ENCODE results near the gene ARL17B.
"Not testable (repeated sequence)": the region's sequence is repeated elsewhere in the genome, so short reads cannot be mapped to it uniquely, and the experiment has no call there.

The ARL17B gene

GRCh38 chr17:46348345-46348744 lies 13.2 kb downstream of the ARL17B start:
- not testable (repeated sequence) for H3K9me3 ChIP-seq; H3K36me3 ChIP-seq; H3K4me3 ChIP-seq (ENCODE audit: low read depth, low read length); H3K4me1 ChIP-seq; DNase-seq; H3K27me3 ChIP-seq

DNA sequence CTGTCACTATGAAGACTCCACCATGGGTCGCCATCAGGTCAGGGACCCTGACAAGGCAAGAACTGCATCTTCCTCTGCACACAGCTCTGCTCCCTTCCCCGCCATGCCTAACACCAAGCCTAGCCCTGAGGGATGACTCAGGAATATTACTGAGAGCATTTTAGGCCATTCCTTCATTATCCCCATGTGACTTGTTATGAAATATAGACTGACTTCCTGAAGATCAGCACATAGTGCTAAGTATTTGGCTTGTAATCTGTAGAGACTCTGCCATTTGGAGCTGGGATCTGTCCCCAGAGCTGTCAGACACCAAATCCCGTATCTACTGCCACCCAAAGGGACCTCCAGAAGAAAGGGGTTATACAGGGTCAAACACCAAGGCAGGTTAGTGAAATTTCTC lies 19.4 kb downstream of the ARL17B start:
- not testable (repeated sequence) for H3K4me3 ChIP-seq (ENCODE audit: low read depth, low read length); H3K36me3 ChIP-seq; H3K4me1 ChIP-seq; H3K9me3 ChIP-seq; DNase-seq; H3K27me3 ChIP-seq

DNA sequence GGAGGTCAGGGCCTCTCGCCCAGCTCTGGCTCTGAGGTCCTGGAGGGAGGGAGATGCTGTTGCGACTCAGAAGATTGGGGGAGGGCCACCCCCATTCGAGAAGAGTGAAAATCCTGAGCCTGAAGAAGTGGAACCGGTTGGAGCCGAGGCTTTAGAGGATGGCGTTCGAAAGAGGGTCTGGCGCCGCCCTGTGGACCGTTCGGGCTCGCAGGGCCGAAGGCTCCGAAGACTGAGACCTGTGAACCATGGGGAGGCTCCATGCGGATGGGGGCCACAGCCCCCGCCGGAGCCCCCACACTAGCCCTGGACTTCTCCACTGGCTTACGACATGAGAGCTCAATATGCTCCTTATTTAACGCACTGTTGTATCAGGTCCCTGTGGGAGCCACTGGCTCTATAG lies 20.3 kb downstream of the ARL17B start:
- not testable (repeated sequence) for H3K9me3 ChIP-seq; H3K36me3 ChIP-seq; H3K4me1 ChIP-seq; DNase-seq; H3K4me3 ChIP-seq (ENCODE audit: low read depth, low read length); H3K27me3 ChIP-seq

GRCh38 chr17:46294831-46295230 lies 66.7 kb downstream of the ARL17B start, which contains the start of gene LRRC37A:
Gene LRRC37A (plus strand): TSS chr17:46295131. CDS start chr17:46295134, 3 bp downstream.
- not testable (repeated sequence) for DNase-seq

DNA sequence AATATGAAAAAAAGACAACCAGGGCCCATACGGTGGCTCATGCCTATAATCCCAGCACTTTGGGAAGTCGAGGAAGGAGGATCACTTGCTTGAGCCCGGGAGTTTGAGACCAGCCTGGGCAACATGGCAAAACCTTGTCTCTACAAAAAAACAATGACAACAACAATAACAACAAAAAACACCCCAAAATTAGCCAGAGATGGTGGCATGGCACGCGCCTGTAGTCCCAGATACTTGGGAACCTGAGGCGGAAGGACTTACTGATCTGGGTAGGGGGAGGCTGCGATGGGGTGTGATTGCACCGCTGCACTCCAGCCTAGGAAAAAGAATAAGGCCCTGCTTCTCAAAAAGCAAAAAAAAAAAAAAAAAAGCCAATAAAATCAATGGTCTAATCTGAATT lies 69.9 kb downstream of the ARL17B start:
- H3K36me3 ChIP-seq; H3K27me3 ChIP-seq; H3K4me1 ChIP-seq; H3K4me3 ChIP-seq (ENCODE audit: low read depth, low read length); H3K9me3 ChIP-seq; DNase-seq: not testable (repeated sequence)

More at GRCh38 chr17:46294831-46295230, 66.7 kb downstream of the ARL17B start, which contains the start of gene LRRC37A:
- H3K4me1 ChIP-seq; H3K27me3 ChIP-seq; H3K9me3 ChIP-seq; H3K36me3 ChIP-seq; H3K4me3 ChIP-seq (ENCODE audit: low read depth, low read length): not testable (repeated sequence)

GRCh38 chr17:46290906-46291546 lies 70.5 kb downstream of the ARL17B start:
- H3K27me3 ChIP-seq; DNase-seq; H3K36me3 ChIP-seq; H3K4me3 ChIP-seq (ENCODE audit: low read depth, low read length); H3K4me1 ChIP-seq; H3K9me3 ChIP-seq: not testable (repeated sequence)

DNA sequence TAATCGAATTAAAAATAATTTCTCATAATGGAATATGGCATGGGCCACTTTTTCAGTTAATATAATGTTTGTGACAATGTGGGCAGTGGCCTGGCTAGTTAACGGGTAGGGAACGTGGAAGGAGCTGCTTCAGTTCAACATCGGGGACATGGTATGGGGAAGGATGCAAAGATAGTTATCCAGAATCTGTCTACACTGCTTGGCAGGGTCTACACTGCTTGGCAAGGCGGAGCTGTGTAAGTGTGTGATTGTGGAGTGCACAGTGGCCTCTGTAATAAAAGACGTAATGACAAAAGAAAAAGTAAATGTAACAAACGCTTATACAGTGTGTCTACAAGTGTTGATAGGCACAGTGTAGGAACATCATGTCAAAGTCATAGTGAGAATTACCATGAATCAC lies 74.0 kb downstream of the ARL17B start:
- not testable (repeated sequence) for DNase-seq; H3K4me1 ChIP-seq; H3K4me3 ChIP-seq (ENCODE audit: low read depth, low read length); H3K9me3 ChIP-seq; H3K27me3 ChIP-seq; H3K36me3 ChIP-seq

DNA sequence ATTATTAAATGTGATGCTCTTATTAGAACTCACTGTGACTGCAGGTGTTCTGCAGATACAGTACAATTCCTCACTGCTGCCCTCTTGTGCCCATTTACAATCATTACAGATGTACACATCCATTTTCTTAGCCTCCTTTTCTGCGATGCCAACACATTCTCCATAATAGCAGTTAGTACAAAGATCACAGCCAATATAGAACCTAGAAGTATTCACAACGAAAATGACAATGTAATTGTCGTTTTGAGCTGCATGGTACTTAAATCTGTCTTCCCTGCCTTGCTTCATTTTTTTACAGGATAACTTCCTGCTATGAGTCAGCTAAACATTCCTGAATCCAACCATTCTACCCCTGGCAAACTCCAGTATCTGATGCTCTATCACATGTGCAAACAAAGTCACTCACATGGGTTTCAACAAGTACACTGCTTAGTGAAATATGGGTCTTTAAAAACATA lies 74.8 kb downstream of the ARL17B start:
- H3K9me3 ChIP-seq; H3K4me1 ChIP-seq; H3K27me3 ChIP-seq; H3K36me3 ChIP-seq; H3K4me3 ChIP-seq (ENCODE audit: low read depth, low read length): not testable (repeated sequence)
- TF ChIP-seq, protein P1, sequence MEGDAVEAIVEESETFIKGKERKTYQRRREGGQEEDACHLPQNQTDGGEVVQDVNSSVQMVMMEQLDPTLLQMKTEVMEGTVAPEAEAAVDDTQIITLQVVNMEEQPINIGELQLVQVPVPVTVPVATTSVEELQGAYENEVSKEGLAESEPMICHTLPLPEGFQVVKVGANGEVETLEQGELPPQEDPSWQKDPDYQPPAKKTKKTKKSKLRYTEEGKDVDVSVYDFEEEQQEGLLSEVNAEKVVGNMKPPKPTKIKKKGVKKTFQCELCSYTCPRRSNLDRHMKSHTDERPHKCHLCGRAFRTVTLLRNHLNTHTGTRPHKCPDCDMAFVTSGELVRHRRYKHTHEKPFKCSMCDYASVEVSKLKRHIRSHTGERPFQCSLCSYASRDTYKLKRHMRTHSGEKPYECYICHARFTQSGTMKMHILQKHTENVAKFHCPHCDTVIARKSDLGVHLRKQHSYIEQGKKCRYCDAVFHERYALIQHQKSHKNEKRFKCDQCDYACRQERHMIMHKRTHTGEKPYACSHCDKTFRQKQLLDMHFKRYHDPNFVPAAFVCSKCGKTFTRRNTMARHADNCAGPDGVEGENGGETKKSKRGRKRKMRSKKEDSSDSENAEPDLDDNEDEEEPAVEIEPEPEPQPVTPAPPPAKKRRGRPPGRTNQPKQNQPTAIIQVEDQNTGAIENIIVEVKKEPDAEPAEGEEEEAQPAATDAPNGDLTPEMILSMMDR (IDR thresholded peaks at IDR 0.05; ENCODE audit: low read depth, low read length) = peak; percentile 64
- DNase-seq = peak; percentile 69

DNA sequence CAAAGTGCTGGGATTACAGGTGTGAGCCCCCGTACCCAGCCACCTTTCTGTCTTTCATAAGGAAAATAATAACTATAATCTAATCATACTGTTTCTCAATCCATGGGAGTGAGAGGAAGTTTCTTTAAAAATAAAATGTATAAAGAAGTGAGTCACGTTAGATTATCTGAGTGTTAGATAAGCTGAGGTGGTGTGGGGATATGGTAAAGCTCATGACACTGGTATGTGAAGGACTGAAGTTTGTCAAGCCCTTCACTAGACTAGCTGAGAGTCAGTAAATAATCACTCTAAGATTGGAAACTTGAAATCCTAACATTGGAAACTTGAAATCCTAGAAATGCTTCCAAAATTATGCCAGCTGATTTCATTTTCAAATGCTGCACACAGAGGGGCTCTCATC lies 76.1 kb downstream of the ARL17B start:
- not testable (repeated sequence) for H3K4me1 ChIP-seq; H3K4me3 ChIP-seq (ENCODE audit: low read depth, low read length); H3K36me3 ChIP-seq; H3K9me3 ChIP-seq; DNase-seq; H3K27me3 ChIP-seq

DNA sequence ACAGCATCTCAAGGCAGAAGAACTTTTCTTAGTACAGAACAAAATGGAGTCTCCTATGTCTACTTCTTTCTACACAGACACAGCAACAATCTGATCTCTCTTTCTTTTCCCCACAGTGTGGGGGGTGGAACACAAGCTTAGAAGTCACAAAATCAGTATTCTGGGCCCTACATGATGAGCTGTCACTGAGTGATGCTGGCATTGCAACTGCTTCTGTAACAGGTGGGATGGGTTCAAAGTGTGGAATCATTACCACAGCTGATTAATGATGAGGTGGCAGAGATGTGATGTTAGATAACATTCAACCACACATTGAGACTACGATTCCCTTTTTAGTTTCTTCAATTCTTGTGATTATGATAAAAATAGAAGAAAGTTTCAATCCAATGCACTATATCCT lies 77.1 kb downstream of the ARL17B start:
- H3K27me3 ChIP-seq; H3K4me3 ChIP-seq (ENCODE audit: low read depth, low read length); H3K9me3 ChIP-seq; H3K4me1 ChIP-seq; DNase-seq; H3K36me3 ChIP-seq: not testable (repeated sequence)

DNA sequence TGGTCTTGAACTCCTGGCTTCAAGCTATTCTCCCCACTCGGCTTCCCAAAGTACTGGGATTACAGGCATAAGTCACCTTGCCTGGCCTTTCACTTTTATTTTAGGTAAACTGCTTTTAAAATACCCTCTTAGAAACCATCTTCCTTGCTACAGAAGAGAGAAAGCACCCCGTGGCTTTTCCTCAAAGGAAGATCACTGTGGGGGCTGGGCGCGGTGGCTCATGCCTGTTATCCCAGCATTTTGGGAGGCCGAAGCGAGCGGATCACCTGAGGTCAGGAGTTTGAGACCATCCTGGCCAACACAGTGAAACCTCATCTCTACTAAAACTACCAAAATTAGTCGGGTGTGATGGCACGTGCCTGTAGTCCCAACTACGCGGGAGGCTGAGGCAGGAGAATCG lies 78.9 kb downstream of the ARL17B start:
- not testable (repeated sequence) for DNase-seq; H3K4me3 ChIP-seq (ENCODE audit: low read depth, low read length)

DNA sequence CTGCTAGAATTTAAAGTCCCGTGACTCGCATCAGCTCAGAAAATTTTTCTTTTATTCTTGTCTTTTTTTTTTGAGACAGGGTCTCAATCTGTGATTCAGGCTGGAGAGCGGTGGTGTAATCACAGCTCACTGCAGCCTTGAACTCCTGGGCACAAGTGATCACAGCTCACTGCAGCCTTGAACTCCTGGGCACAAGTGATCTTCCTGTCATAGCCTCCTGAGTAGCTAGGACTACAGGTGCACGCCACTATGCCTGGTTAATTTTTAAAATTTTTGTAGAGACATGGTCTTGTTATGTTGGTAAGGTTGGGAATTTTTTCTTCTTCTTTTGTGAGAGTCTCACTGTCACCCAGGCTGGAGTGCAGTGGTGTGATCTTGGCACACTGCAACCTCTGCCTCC lies 80.2 kb downstream of the ARL17B start:
- not testable (repeated sequence) for H3K4me3 ChIP-seq (ENCODE audit: low read depth, low read length); H3K27me3 ChIP-seq; H3K36me3 ChIP-seq; H3K4me1 ChIP-seq; H3K9me3 ChIP-seq; DNase-seq

More for the DNA sequence above, 78.9 kb downstream of the ARL17B start:
- H3K9me3 ChIP-seq, H3K36me3 ChIP-seq, H3K27me3 ChIP-seq, H3K4me1 ChIP-seq: not testable (repeated sequence)

DNA sequence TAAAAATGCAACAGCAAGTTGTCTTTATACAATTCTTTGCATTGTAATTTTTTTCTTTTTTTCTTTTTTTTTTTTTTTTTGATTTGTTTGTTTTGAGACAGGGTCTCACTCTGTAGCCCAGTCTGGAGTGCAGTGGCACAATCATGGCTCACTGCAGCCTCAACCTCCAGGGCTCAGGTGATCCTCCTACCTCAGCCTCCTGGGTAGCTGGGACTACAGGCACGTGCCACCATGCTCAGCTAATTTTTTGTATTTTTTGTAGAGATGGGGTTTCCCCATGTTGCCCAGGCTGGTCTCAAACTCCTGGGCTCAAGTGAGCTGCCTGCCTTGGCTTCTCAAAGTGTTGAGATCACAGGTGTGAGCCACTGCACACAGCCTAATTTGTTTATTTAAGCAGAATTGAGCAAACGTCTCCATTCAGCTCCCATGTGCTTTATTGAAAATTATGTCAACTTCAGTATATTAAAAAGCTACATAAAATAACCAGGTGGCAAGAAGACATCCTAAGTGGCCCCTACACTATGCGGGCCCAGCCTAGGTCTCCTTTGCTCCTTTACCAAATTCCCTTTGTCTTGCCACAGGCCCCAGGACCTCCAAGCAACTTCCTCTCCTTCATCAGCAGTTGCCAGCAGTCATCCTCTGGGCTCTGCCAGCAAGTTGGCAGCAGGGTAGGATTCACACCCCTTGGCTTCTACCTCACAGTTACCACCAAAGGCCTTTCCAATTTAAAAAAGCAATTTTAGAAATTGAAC lies 84.7 kb downstream of the ARL17B start:
- H3K27me3 ChIP-seq; H3K4me3 ChIP-seq (ENCODE audit: low read depth, low read length); H3K4me1 ChIP-seq; H3K9me3 ChIP-seq; DNase-seq; H3K36me3 ChIP-seq: not testable (repeated sequence)
